ENCODE results near the gene RNF157.

GRCh38 chr17:76271669-76272540, 31.6 kb upstream of the RNF157 start:
- TF ChIP-seq POLR2A (IDR thresholded peaks at IDR 0.05; ENCODE audit: borderline replicate concordance, extremely low read depth, insufficient read depth, insufficient read length) (no peak), CTCF (IDR thresholded peaks at IDR 0.05 in 2 of 3, conservative IDR thresholded peaks at IDR 0.05 in 1 of 3; ENCODE audit: borderline replicate concordance in 1 of 3, insufficient read depth in 1 of 3, low read depth in 2 of 3, low read length in 2 of 3) (no peak), EZH2phosphoT487 (IDR thresholded peaks at IDR 0.05; ENCODE audit: borderline replicate concordance) (no peak), EZH2 (IDR thresholded peaks at IDR 0.05) (no peak)

All from HCT116 (cell line).